Naive thymus-derived CD8-positive, alpha-beta T cell (primary cell): ENCODE results near the gene ADCY2. TPM values are rescaled to one million over a fixed set of nuclear protein-coding genes. Genes with fewer than 3 reads are reported as not detected.

Experiments used
- ATAC-seq, 2 donors: fragments of 150-1000 bp; cut with Tn5 transposase in 1 of 2; sonication (Bioruptor Pico), chemical (Tn5 transposase) in 1 of 2; 1 replicate in 1 of 2; 2 replicates in 1 of 2; pipeline ENCODE4 v1.10.0; 2021; ENCODE audit warnings: mild to moderate bottlenecking in 2 of 2, moderate library complexity in 2 of 2
- POLR2A ChIA-PET: fragments of 350-600 bp; sonication (Branson Sonifier 250); formaldehyde crosslinking; loops from one replicate; lab custom pipeline; 2021; ENCODE audit warnings: antibody characterized with exemption; lab: Charles Lee
- DNase-seq, 10 donors: peaks; one replicate each; pipeline versions ENCODE4 v3.0.0 to v3.0.0-alpha.2; 2020 to 2022
- H3K27ac Mint-ChIP-seq, 10 donors: one replicate each; pipeline ENCODE4 v1.8.0; 2020 to 2022; ENCODE audit warnings: mild to moderate bottlenecking in 10 of 10, mixed read lengths in 10 of 10, moderate library complexity in 4 of 10, inconsistent platforms in 1 of 10
- H3K27me3 Mint-ChIP-seq, 5 donors: one replicate each; pipeline ENCODE4 v1.8.0; 2021 to 2022; ENCODE audit warnings: mixed read lengths in 5 of 5
- H3K36me3 Mint-ChIP-seq, 3 donors: one replicate each; pipeline ENCODE4 v1.8.0; 2020 to 2022; ENCODE audit warnings: mixed read lengths in 3 of 3, mild to moderate bottlenecking in 2 of 3, inconsistent platforms in 1 of 3
- H3K4me1 Mint-ChIP-seq, 4 donors: one replicate each; pipeline ENCODE4 v1.8.0; 2021 to 2022; ENCODE audit warnings: mixed read lengths in 4 of 4
- H3K4me3 Mint-ChIP-seq, 10 donors: one replicate each; pipeline ENCODE4 v1.8.0; 2020 to 2022; ENCODE audit warnings: mild to moderate bottlenecking in 10 of 10, mixed read lengths in 10 of 10, moderate library complexity in 6 of 10, inconsistent platforms in 1 of 10
- H3K9me3 Mint-ChIP-seq, 9 donors: one replicate each; pipeline ENCODE4 v1.8.0; 2020 to 2022; ENCODE audit warnings: mixed read lengths in 9 of 9, mild to moderate bottlenecking in 3 of 9, inconsistent platforms in 1 of 9, moderate library complexity in 1 of 9
- polyA plus RNA-seq, 3 donors: library from polyadenylated mRNA; unstranded; fragments of 300-500 nt; fragmentation: Illumina TruSeq; gene quantifications; one replicate each; pipeline ENCODE4 v1.2.3, GENCODE V29; 2021
- total RNA-seq, 8 experiments: library from RNA in 2 of 8; stranded (reverse) in 2 of 8; gene quantifications; one replicate each; pipeline ENCODE4 v1.2.3 and lab custom pipeline; 2021 to 2026

The ADCY2 gene
- total and polyA plus RNA-seq, 5 experiments from 2014 or later = not detected

- no peak for DNase-seq
- Mint-ChIP-seq H3K36me3 (no peaks in the 10 kb centered on the region), H3K4me1 (no peaks in the 10 kb centered on the region), H3K9me3 (peaks cover 0 to 28% (median 3%) of the 10 kb centered on the region in 9 donors), H3K4me3 (no peak overlapping the region), H3K27ac (no peak overlapping the region), H3K27me3 (peaks cover 0 to 8% (median 0%) of the 10 kb centered on the region in 5 donors)
- ATAC-seq = no peak
- POLR2A ChIA-PET = no interaction called here
Observed at GRCh38 chr5:7629561-7629960, 233.6 kb downstream of the ADCY2 start.

GRCh38 chr5:7634837-7635236, 238.9 kb downstream of the ADCY2 start:
- no peak overlapping the region for H3K4me3 Mint-ChIP-seq
- no peak overlapping the region for H3K27ac Mint-ChIP-seq
- no peaks in the 10 kb centered on the region for H3K36me3 Mint-ChIP-seq
- H3K9me3 Mint-ChIP-seq = peaks cover 0 to 41% (median 9%) of the 10 kb centered on the region in 9 donors
- no peak for DNase-seq
- no peak for ATAC-seq
- POLR2A ChIA-PET = no interaction called here
- no peaks in the 10 kb centered on the region for H3K4me1 Mint-ChIP-seq
- peaks cover 0 to 11% (median 1%) of the 10 kb centered on the region in 5 donors for H3K27me3 Mint-ChIP-seq

DNA sequence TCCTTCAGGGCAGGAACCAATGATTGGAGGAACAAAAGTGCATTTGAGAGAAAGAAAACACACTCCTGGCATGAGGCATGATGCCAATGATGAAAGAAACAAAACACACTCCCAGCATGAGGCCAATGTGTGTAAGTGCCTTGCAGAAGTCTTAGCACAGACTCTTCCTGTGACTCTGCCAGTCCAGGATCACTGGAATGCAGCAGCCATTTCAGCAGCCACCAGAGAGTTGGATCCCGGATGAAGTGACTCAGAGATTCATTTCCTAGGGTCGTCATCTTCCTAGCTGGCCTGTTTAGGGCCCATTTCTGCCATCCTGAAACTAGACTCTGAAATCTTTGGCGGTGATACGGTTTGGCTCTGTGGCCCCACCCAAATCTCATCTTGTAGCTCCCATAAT, 242.5 kb downstream of the ADCY2 start:
- Mint-ChIP-seq H3K4me3 (no peak overlapping the region), H3K4me1 (no peaks in the 10 kb centered on the region), H3K9me3 (peaks cover 0 to 32% (median 13%) of the 10 kb centered on the region in 9 donors), H3K27me3 (peaks cover 0 to 11% (median 0%) of the 10 kb centered on the region in 5 donors), H3K36me3 (peaks cover 0 to 4% (median 0%) of the 10 kb centered on the region in 3 donors), H3K27ac (no peak overlapping the region)
- no peak for DNase-seq
- ATAC-seq = no peak
- POLR2A ChIA-PET = no interaction called here

DNA sequence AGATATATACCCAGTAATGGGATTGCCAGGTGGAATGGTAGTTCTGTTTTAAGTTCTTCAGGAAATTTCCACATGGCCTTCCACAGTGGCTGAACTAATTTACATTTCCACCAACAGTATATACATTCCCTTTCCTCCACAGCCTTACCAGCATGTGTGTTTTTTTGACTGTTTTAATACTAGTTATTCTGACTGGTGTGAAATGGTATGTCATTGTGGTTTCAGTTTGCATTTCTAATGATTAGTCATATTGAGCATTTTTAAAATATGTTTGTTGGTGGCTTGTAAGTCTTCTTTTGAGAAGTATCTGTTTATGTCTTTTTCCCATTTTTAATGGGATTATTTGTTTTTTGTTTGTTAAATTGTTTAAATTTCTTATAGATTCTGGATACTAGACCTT, 246.1 kb downstream of the ADCY2 start:
- no peaks in the 10 kb centered on the region for H3K4me1 Mint-ChIP-seq
- POLR2A ChIA-PET = no interaction called here
- peaks cover 0 to 14% (median 0%) of the 10 kb centered on the region in 3 donors for H3K36me3 Mint-ChIP-seq
- H3K27ac Mint-ChIP-seq = no peak overlapping the region
- no peak overlapping the region for H3K4me3 Mint-ChIP-seq
- DNase-seq (no peak), ATAC-seq (no peak)
- H3K27me3 Mint-ChIP-seq = no peaks in the 10 kb centered on the region
- peaks cover 8 to 44% (median 18%) of the 10 kb centered on the region in 9 donors for H3K9me3 Mint-ChIP-seq

DNA sequence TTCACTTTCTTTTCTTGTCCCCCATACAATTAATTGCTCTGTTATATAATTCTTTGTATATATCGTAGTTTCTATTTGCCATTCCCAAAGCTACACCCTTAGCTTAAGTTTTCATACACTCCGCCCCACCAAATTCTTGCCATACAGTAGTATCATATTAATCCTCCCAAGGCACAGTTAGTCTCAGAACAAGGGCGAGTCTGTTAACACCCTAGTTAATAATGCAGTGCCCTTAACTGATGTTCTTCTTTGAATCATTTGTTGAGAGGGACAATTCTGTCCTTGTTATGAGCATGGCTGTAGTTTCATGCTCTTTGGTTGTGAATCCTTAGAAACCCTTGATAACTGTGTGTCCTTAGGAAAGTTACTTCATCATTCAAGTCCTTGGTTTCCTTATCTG, 248.8 kb downstream of the ADCY2 start:
- peaks cover 0 to 14% (median 0%) of the 10 kb centered on the region in 3 donors for H3K36me3 Mint-ChIP-seq

DNA sequence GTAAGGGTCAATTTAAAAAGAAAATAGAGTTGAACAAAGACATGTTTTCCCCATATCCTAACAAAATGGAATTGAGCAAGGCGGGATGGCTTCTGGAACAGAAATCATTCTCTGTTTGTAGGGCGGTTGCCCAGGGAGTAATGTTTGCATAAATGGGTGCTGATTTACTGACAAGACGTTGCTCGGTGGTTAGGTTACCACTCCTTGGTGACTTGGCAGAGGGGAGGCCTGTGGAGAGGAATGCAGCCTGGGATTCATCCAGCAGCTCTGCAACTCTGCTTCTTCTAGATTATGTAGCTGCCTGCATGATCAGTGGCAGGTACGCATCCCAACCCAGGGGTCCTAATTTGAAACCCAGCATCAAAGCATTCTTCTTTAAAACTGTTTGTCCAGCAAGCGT, 254.8 kb downstream of the ADCY2 start:
- DNase-seq = no peak
- no peaks in the 10 kb centered on the region for H3K36me3 Mint-ChIP-seq
- no peak for ATAC-seq
- peaks cover 0 to 13% (median 6%) of the 10 kb centered on the region in 5 donors for H3K27me3 Mint-ChIP-seq
- POLR2A ChIA-PET = no interaction called here
- no peak overlapping the region for H3K27ac Mint-ChIP-seq
- H3K4me1 Mint-ChIP-seq = no peaks in the 10 kb centered on the region
- H3K9me3 Mint-ChIP-seq = peaks cover 0 to 12% (median 0%) of the 10 kb centered on the region in 9 donors
- no peak overlapping the region for H3K4me3 Mint-ChIP-seq

More for the DNA sequence above, 248.8 kb downstream of the ADCY2 start:
- DNase-seq = no peak
- POLR2A ChIA-PET = no interaction called here
- Mint-ChIP-seq H3K27me3 (peaks cover 0 to 2% (median 0%) of the 10 kb centered on the region in 5 donors), H3K4me1 (no peaks in the 10 kb centered on the region), H3K27ac (no peak overlapping the region), H3K9me3 (peaks cover 6 to 35% (median 16%) of the 10 kb centered on the region in 9 donors), H3K4me3 (no peak overlapping the region)
- ATAC-seq = no peak

DNA sequence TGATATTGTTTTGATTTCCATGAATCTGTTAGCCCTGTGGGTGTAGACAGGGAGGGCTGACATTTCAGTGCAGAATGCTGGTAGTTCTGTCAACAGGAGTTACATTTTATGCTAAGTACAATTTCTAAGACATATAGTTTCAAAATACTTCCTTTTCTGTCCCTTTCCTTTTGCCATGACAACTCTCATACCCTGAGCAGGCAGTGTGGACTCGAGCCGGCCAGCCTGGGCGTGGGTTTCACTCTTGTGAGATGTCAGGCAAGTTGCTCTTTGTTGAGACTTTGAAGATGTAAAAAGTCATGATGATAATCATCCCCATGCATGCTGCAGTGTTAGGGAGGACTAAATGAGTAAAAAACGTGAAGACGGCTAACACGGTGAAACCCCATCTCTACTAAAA, 257.1 kb downstream of the ADCY2 start:
- no peak overlapping the region for H3K4me3 Mint-ChIP-seq
- H3K27me3 Mint-ChIP-seq = peaks cover 0 to 13% (median 4%) of the 10 kb centered on the region in 5 donors
- ATAC-seq (no peak), DNase-seq (no peak)
- H3K27ac Mint-ChIP-seq = no peak overlapping the region
- POLR2A ChIA-PET = no interaction called here
- H3K9me3 Mint-ChIP-seq = peaks cover 0 to 11% (median 0%) of the 10 kb centered on the region in 9 donors
- no peaks in the 10 kb centered on the region for H3K4me1 Mint-ChIP-seq
- H3K36me3 Mint-ChIP-seq = no peaks in the 10 kb centered on the region

GRCh38 chr5:7657153-7657552, 261.2 kb downstream of the ADCY2 start:
- Mint-ChIP-seq H3K4me3 (no peak overlapping the region), H3K9me3 (peaks cover 0 to 5% (median 2%) of the 10 kb centered on the region in 9 donors), H3K27ac (no peak overlapping the region), H3K27me3 (peaks cover 0 to 13% (median 4%) of the 10 kb centered on the region in 5 donors), H3K4me1 (no peaks in the 10 kb centered on the region), H3K36me3 (no peaks in the 10 kb centered on the region)
- ATAC-seq (no peak), DNase-seq (no peak)
- POLR2A ChIA-PET = no interaction called here

GRCh38 chr5:7659420-7659819, 263.5 kb downstream of the ADCY2 start:
- no peaks in the 10 kb centered on the region for H3K36me3 Mint-ChIP-seq
- H3K27me3 Mint-ChIP-seq = peaks cover 0 to 4% (median 0%) of the 10 kb centered on the region in 5 donors
- H3K9me3 Mint-ChIP-seq = peaks cover 0 to 5% (median 0%) of the 10 kb centered on the region in 9 donors
- no peak for DNase-seq
- ATAC-seq = no peak
- no peak overlapping the region for H3K4me3 Mint-ChIP-seq
- POLR2A ChIA-PET = no interaction called here
- H3K4me1 Mint-ChIP-seq = no peaks in the 10 kb centered on the region
- H3K27ac Mint-ChIP-seq = no peak overlapping the region

GRCh38 chr5:7662289-7662688, 266.4 kb downstream of the ADCY2 start:
- POLR2A ChIA-PET = no interaction called here
- Mint-ChIP-seq H3K4me1 (no peaks in the 10 kb centered on the region), H3K27ac (no peak overlapping the region), H3K27me3 (peaks cover 0 to 6% (median 0%) of the 10 kb centered on the region in 5 donors), H3K4me3 (no peak overlapping the region), H3K9me3 (peaks cover 0 to 6% (median 0%) of the 10 kb centered on the region in 9 donors), H3K36me3 (no peaks in the 10 kb centered on the region)
- ATAC-seq (no peak), DNase-seq (no peak)

- H3K4me1 Mint-ChIP-seq = no peaks in the 10 kb centered on the region
- H3K9me3 Mint-ChIP-seq = peaks cover 0 to 7% (median 0%) of the 10 kb centered on the region in 9 donors
- ATAC-seq (no peak), DNase-seq (no peak)
- no peaks in the 10 kb centered on the region for H3K36me3 Mint-ChIP-seq
- POLR2A ChIA-PET = no interaction called here
- peaks cover 0 to 7% (median 0%) of the 10 kb centered on the region in 5 donors for H3K27me3 Mint-ChIP-seq
- no peak overlapping the region for H3K27ac Mint-ChIP-seq
- no peak overlapping the region for H3K4me3 Mint-ChIP-seq
Observed at GRCh38 chr5:7663808-7664207, 267.9 kb downstream of the ADCY2 start.

DNA sequence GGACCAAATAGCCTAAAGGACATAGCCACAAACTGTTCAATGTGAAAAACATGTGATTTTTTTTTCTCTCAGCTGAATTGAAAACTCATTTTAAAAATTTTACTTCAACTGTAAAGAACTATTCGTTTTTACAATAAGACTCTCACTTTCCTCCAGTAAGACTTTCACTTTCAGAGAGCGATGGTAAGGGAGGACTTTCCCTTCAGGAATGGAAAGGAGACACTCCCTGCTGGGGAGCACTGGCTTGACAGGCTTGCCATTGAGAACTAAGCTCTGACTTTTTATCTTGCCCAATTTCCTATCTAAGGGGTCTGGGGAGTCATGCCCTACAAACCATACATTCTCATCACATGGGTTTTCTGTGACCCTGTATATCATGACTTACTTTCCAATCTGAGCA, 268.3 kb downstream of the ADCY2 start:
- H3K4me1 Mint-ChIP-seq = no peaks in the 10 kb centered on the region
- DNase-seq (no peak), ATAC-seq (no peak)
- H3K36me3 Mint-ChIP-seq = no peaks in the 10 kb centered on the region
- H3K4me3 Mint-ChIP-seq = no peak overlapping the region
- POLR2A ChIA-PET = no interaction called here
- no peak overlapping the region for H3K27ac Mint-ChIP-seq
- peaks cover 0 to 10% (median 0%) of the 10 kb centered on the region in 5 donors for H3K27me3 Mint-ChIP-seq
- peaks cover 0 to 11% (median 0%) of the 10 kb centered on the region in 9 donors for H3K9me3 Mint-ChIP-seq

- no peak overlapping the region for H3K27ac Mint-ChIP-seq
- no peaks in the 10 kb centered on the region for H3K36me3 Mint-ChIP-seq
- ATAC-seq (no peak), DNase-seq (no peak)
- POLR2A ChIA-PET = no interaction called here
- no peaks in the 10 kb centered on the region for H3K4me1 Mint-ChIP-seq
- H3K4me3 Mint-ChIP-seq = no peak overlapping the region
- peaks cover 0 to 12% (median 0%) of the 10 kb centered on the region in 9 donors for H3K9me3 Mint-ChIP-seq
- peaks cover 0 to 13% (median 5%) of the 10 kb centered on the region in 5 donors for H3K27me3 Mint-ChIP-seq
Observed at GRCh38 chr5:7667216-7667767, 271.4 kb downstream of the ADCY2 start.

DNA sequence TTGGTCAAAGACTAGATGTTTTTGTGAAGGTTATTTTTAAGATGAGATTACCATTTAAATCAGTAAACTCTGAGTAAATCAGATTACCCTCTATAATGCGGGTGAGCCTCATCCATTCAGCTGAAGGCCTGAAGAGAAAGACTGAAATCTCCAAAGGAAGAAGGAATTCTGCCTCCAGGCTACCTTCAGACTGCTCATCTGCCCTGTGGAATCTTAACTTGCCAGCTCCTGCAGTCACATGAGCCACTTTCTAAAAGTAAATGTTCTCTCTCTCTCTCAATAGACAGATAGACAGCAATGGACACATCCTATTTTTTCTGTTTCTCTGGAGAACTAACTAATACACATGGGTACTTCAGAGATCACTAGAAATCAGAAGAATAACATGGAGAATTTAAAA, 272.2 kb downstream of the ADCY2 start:
- no peaks in the 10 kb centered on the region for H3K4me1 Mint-ChIP-seq

More for the DNA sequence above, 272.2 kb downstream of the ADCY2 start:
- Mint-ChIP-seq H3K27ac (no peak overlapping the region), H3K4me3 (no peak overlapping the region), H3K9me3 (peaks cover 0 to 12% (median 0%) of the 10 kb centered on the region in 9 donors), H3K36me3 (no peaks in the 10 kb centered on the region), H3K27me3 (peaks cover 0 to 13% (median 5%) of the 10 kb centered on the region in 5 donors)
- POLR2A ChIA-PET = no interaction called here
- DNase-seq (no peak), ATAC-seq (no peak)
